B cell (primary cell): ENCODE data around the gene MFAP1. TPM values are rescaled to one million over a fixed set of nuclear protein-coding genes. Genes with fewer than 3 reads are reported as not detected.
"Not testable (repeated sequence)": the region's sequence is repeated elsewhere in the genome, so short reads cannot be mapped to it uniquely, and the experiment has no call there.

Experiments used
- ATAC-seq: fragments of 200-7000 bp; cut with Tn5 transposase; one replicate; pipeline ENCODE4 v1.10.0; 2021; ENCODE audit warnings: low read depth, mild to moderate bottlenecking, moderate number of reproducible peaks, moderate library complexity
- CTCF ChIA-PET: fragments of 350-600 bp; sonication (Branson Sonifier 250); formaldehyde crosslinking; loops from one replicate; lab custom pipeline; 2021; ENCODE audit warnings: antibody characterized with exemption, inconsistent platforms; lab: Charles Lee
- POLR2A ChIA-PET: fragments of 350-600 bp; sonication (Branson Sonifier 250); formaldehyde crosslinking; loops from one replicate; lab custom pipeline; 2021; ENCODE audit warnings: antibody characterized with exemption; lab: Charles Lee
- DNase-seq: peaks from one replicate; pipeline ENCODE4 v3.0.0; 2013
- H2AFZ ChIP-seq: 2 replicates; pipeline ENCODE4 v1.6.1; 2012; ENCODE audit warnings: mild to moderate bottlenecking, low read depth, low read length; ENCODE audit not compliant: insufficient read depth, poor library complexity, severe bottlenecking
- H3K27ac ChIP-seq, 2 donors: 1 replicate in 1 of 2; 2 replicates in 1 of 2; pipeline ENCODE4 v1.5.1; 2012 to 2013; ENCODE audit warnings: low read length in 2 of 2, mild to moderate bottlenecking in 2 of 2, moderate library complexity in 1 of 2
- H3K27me3 ChIP-seq, 4 experiments: fragments of 200-600 bp in 1 of 4; sonication (generic) in 1 of 4; replicated peaks in 1 of 4; 1 replicate in 2 of 4; 2 replicates in 2 of 4; pipeline versions ENCODE4 v1.6.1 to v1.7.0; 2013 to 2016; ENCODE audit warnings: low read length in 3 of 4, mild to moderate bottlenecking in 2 of 4, mixed read lengths in 1 of 4, moderate library complexity in 1 of 4; ENCODE audit not compliant: insufficient read depth in 4 of 4, control insufficient read depth in 3 of 4; ENCODE audit errors: control extremely low read depth in 1 of 4
- H3K36me3 ChIP-seq, 2 experiments: replicated peaks in 1 of 2; 1 replicate in 1 of 2; 2 replicates in 1 of 2; pipeline versions ENCODE4 v1.6.1 to v1.7.1; 2013; ENCODE audit warnings: low read length in 1 of 2; ENCODE audit not compliant: insufficient read depth in 2 of 2, control insufficient read depth in 1 of 2; ENCODE audit errors: control extremely low read depth in 1 of 2, extremely low read depth in 1 of 2
- H3K4me1 ChIP-seq, 2 donors: fragments of 200-600 bp in 1 of 2; sonication (generic) in 1 of 2; 1 replicate in 1 of 2; 2 replicates in 1 of 2; pipeline versions ENCODE4 v1.5.1 to v1.6.1; 2013 to 2017; ENCODE audit warnings: low read length in 2 of 2; ENCODE audit not compliant: control insufficient read depth in 2 of 2, insufficient read depth in 2 of 2
- H3K4me2 ChIP-seq: replicated peaks from 2 replicates; pipeline ENCODE3; 2012; ENCODE audit warnings: mild to moderate bottlenecking, low read depth, low read length; ENCODE audit not compliant: poor library complexity, severe bottlenecking
- H3K4me3 ChIP-seq, 5 experiments: fragments of 200-600 bp in 1 of 5; sonication (generic) in 1 of 5; 1 replicate in 3 of 5; 2 replicates in 2 of 5; pipeline versions ENCODE4 v1.5.1 to v1.7.0; 2011 to 2016; ENCODE audit warnings: low read length in 4 of 5, mild to moderate bottlenecking in 4 of 5, low read depth in 2 of 5, control low read depth in 1 of 5, moderate library complexity in 1 of 5; ENCODE audit not compliant: insufficient read depth in 1 of 5; ENCODE audit errors: control extremely low read depth in 1 of 5, extremely low read depth in 1 of 5
- H3K79me2 ChIP-seq: fragments of 200-600 bp; sonication (generic); one replicate; pipeline ENCODE4 v1.6.0; 2016; ENCODE audit warnings: low read length; ENCODE audit not compliant: control insufficient read depth, insufficient read depth
- H3K9ac ChIP-seq: fragments of 200-600 bp; sonication (generic); 2 replicates; pipeline ENCODE4 v1.6.1; 2017; ENCODE audit warnings: mild to moderate bottlenecking, low read length, moderate library complexity
- H3K9me3 ChIP-seq, 3 donors: one replicate each; pipeline versions ENCODE4 v1.6.1 to v1.7.1; 2013; ENCODE audit warnings: low read length in 2 of 3; ENCODE audit not compliant: control insufficient read depth in 2 of 3, insufficient read depth in 1 of 3; ENCODE audit errors: control extremely low read depth in 1 of 3
- H4K20me1 ChIP-seq: 2 replicates; pipeline ENCODE4 v1.6.0; 2012; ENCODE audit warnings: mild to moderate bottlenecking, low read length; ENCODE audit not compliant: insufficient read depth, control insufficient read depth, poor library complexity, severe bottlenecking
- H3K27ac Mint-ChIP-seq: one replicate; pipeline ENCODE4 v1.8.0; 2021; ENCODE audit warnings: mixed read lengths
- H3K27me3 Mint-ChIP-seq: one replicate; pipeline ENCODE4 v1.8.0; 2021; ENCODE audit warnings: mixed read lengths
- H3K4me1 Mint-ChIP-seq: one replicate; pipeline ENCODE4 v1.8.0; 2021; ENCODE audit warnings: mixed read lengths
- H3K4me3 Mint-ChIP-seq: one replicate; pipeline ENCODE4 v1.8.0; 2021; ENCODE audit warnings: mixed read lengths
- H3K9me3 Mint-ChIP-seq: one replicate; pipeline ENCODE4 v1.8.0; 2022; ENCODE audit warnings: mixed read lengths; ENCODE audit not compliant: insufficient read depth
- EZH2 ChIP-seq: IDR thresholded peaks from 2 replicates; pipeline ENCODE4 v1.6.1; 2012; ENCODE audit warnings: borderline replicate concordance, low read depth, mild to moderate bottlenecking, moderate library complexity, low read length; ENCODE audit not compliant: insufficient read depth, poor library complexity, severe bottlenecking
- WGBS: methylation state at CpG from one replicate; pipeline ENCODE4 v1.1.5; 2013; ENCODE audit warnings: missing lambda C conversion rate; ENCODE audit not compliant: insufficient coverage; 5-methylcytosine and 5-hydroxymethylcytosine counted together
- intact Hi-C: fragments of 100-400 bp; cut with micrococcal nuclease; formaldehyde crosslinking; loops from one replicate; pipeline ENCODE4 v1.10.0; 2022
- polyA plus RNA-seq: library from polyadenylated mRNA; depleted of rRNA; stranded (reverse); fragments of >200 nt; gene quantifications from 2 replicates; pipeline ENCODE4 v1.2.3, GENCODE V29; 2012
- total RNA-seq, 2 donors: library from RNA; stranded (reverse); fragments of 120-200 nt in 1 of 2; gene quantifications; 1 replicate in 1 of 2; 2 replicates in 1 of 2; pipeline versions ENCODE4 v1.2.3 to v1.2.4, GENCODE V29; 2013 to 2022
- TF ChIP-seq, protein P1 (sequence below): fragments of 200-600 bp; IDR thresholded peaks from one replicate; pipeline ENCODE4 v1.8.0; 2022; ENCODE audit warnings: antibody characterized with exemption, mild to moderate bottlenecking

Gene MFAP1
- total and polyA plus RNA-seq, 2 donors (not counting 1 experiment from before 2014, with no cell fraction given) = 3.4 to 22.1 TPM

GRCh38 chr15:43821505-43821904 lies 3.0 kb downstream of the MFAP1 start:
- Mint-ChIP-seq H3K4me1 (peaks cover 33% of the 10 kb centered on the region), H3K27me3 (no peaks in the 10 kb centered on the region), H3K9me3 (no peaks in the 10 kb centered on the region), H3K27ac (no peak overlapping the region), H3K4me3 (no peak overlapping the region)
- intact Hi-C loops = no loop called here
- ChIA-PET CTCF (no interaction called here), POLR2A (interaction anchor here (1.4 kb wide), 1 partner anchor 30 kb away, joined by 3 read pairs; no protein-coding TSS in a partner anchor)
- no peak for TF ChIP-seq EZH2
- TF ChIP-seq, protein P1, sequence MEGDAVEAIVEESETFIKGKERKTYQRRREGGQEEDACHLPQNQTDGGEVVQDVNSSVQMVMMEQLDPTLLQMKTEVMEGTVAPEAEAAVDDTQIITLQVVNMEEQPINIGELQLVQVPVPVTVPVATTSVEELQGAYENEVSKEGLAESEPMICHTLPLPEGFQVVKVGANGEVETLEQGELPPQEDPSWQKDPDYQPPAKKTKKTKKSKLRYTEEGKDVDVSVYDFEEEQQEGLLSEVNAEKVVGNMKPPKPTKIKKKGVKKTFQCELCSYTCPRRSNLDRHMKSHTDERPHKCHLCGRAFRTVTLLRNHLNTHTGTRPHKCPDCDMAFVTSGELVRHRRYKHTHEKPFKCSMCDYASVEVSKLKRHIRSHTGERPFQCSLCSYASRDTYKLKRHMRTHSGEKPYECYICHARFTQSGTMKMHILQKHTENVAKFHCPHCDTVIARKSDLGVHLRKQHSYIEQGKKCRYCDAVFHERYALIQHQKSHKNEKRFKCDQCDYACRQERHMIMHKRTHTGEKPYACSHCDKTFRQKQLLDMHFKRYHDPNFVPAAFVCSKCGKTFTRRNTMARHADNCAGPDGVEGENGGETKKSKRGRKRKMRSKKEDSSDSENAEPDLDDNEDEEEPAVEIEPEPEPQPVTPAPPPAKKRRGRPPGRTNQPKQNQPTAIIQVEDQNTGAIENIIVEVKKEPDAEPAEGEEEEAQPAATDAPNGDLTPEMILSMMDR = no peak
- no peak overlapping the region for H3K27ac ChIP-seq
- H2AFZ ChIP-seq = no peak overlapping the region
- H3K27me3 ChIP-seq = no peaks in the 10 kb centered on the region
- no peak overlapping the region for H3K4me2 ChIP-seq
- peaks cover 26% of the 10 kb centered on the region for H4K20me1 ChIP-seq
- no CpG with 5 or more reads among the region's 3 CpGs for WGBS
- H3K9me3 ChIP-seq = no peaks in the 10 kb centered on the region
- H3K9ac ChIP-seq = no peak overlapping the region
- ATAC-seq (no peak), DNase-seq (no peak)
- no peak overlapping the region for H3K4me3 ChIP-seq
- peaks cover 84% of the 10 kb centered on the region for H3K79me2 ChIP-seq
- peaks cover 13 to 27% of the 10 kb centered on the region in 2 donors for H3K4me1 ChIP-seq
- peaks cover 1 to 16% of the 10 kb centered on the region in 2 experiments for H3K36me3 ChIP-seq

GRCh38 chr15:43815064-43815463 lies 9.4 kb downstream of the MFAP1 start:
- H3K4me3 Mint-ChIP-seq, H3K27me3 ChIP-seq, CTCF ChIA-PET, H3K9me3 ChIP-seq, H3K4me1 ChIP-seq, H3K4me1 Mint-ChIP-seq, H3K4me3 ChIP-seq, intact Hi-C loops, DNase-seq, POLR2A ChIA-PET, H3K9ac ChIP-seq, H3K4me2 ChIP-seq, H3K27ac ChIP-seq, H3K9me3 Mint-ChIP-seq, H2AFZ ChIP-seq, H3K27me3 Mint-ChIP-seq, ATAC-seq, H3K27ac Mint-ChIP-seq: not testable (repeated sequence)
- H3K36me3 ChIP-seq = peaks cover 8 to 64% of the 10 kb centered on the region in 2 experiments
- WGBS = 100% methylated on average over 4 of the region's 5 CpGs
- peaks cover 28% of the 10 kb centered on the region for H3K79me2 ChIP-seq
- peaks cover 22% of the 10 kb centered on the region for H4K20me1 ChIP-seq
